D341Med (cell line): ENCODE data around the gene CASQ1.

Experiments used
- DNase-seq: peaks from one replicate; pipeline ENCODE4 v3.0.0; 2012; ENCODE audit warnings: low spot score

The CASQ1 gene

DNA sequence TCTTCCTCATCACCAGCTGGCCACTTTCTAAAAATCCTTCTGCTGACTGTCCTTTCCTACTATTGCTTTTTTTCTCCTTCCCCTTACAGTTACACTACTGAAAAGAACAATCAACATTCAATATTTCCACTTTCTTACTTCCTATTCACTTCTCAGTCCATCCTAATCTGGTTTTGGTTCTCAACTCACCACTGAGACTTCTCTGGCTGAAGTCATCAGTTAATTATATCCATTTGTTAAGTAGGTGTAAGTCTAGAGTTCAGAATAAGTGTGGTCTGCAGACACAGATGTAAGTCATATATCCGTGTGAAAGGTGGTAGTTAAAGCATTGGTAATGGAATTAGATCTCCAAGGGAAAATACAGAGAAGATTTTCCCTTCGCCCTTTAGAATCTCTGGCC, 36.2 kb downstream of the CASQ1 start:
- DNase-seq, result no peak

DNA sequence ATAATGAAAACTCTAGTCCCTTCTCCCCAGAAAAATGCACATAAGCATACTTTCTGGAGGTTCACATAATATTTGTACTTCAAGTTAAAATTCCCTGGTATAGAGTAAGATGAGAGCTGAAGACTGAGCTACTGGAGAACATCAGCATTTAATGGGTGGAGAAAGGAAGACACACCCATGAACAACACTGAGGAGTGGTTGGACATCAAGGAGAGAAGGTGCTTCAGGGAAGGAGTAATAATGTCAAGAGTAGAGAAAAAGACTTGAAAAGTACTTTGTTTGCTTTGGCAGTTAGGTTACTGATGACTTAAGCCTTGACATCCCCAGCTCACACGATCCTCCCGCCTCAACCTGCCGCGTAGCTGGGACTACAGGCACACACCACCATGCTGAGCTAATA, 36.7 kb downstream of the CASQ1 start:
- no peak for DNase-seq

DNA sequence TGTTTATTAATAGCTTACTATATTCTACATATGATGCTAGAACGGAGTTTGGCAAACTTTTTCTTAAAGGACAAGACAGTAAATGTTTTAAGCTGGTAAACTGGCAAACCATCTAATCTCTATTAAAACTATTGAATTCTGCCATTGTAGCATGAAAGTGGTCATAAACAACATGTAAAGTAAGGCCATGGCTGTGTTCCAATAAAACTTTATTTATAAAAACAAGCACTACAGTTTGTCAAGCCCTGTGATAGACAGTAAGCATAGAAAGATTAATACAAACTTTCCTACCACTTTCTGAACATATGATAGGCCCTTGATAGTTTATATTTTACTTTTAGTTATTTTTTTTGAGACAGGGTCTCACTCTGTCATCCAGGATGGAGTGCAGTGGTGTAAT, 37.2 kb downstream of the CASQ1 start:
- DNase-seq, result no peak

DNA sequence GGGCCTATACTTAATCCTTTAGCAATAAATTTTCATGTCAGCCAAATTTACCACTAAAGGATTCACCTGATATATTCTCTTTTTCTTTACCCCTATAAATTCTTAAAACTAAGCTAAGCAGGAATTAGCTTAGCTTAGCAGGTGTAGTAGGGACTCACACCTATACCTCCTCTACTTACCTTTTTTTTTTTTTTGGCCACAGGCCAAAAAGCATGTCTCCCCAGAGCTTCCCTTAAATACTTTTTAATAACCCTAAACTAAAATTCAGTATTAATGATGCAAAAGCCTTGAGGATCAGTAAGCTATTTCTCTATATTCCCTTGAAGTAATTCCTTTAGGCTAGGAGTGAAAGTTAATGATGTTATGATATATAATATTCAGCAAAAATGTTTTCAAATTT, 38.1 kb downstream of the CASQ1 start:
- DNase-seq, result no peak

DNA sequence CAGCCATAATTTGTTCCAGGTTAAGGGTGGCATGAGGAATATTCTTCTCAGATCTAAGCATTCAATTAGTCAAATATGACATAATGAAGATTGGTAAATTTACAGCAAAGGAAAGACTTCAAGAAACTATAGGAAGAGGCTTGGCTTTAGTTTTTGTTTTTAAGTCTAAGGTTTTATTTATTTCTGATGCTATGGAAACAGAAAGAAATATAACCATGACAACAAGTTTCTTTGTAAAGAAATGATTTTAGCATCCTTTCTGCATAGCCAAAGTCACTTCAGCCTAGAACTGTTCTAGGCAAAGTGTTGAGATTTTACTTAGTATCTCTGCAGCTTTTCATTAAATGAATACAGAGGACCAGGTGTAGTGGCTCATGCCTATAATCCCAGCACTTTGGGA, 42.5 kb downstream of the CASQ1 start:
- DNase-seq, result no peak

DNA sequence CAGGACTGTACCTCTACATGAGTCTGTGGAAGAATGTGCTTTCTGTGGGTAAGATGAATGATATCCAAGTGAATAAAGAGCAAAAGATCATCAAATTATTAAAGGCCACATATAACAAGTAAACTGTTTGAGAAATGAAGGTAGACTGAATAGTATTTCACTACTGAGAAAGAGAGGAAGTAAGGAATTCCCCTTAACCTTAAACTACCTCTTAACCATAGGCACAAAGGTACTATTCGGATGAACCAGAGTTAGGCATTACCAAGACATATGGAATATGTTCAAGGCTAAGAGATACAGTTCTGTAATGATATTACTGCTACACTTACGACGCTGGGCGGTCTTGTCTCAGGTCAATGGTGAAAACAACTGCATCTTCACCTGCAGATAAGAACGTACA, 46.4 kb downstream of the CASQ1 start:
- DNase-seq, result no peak

DNA sequence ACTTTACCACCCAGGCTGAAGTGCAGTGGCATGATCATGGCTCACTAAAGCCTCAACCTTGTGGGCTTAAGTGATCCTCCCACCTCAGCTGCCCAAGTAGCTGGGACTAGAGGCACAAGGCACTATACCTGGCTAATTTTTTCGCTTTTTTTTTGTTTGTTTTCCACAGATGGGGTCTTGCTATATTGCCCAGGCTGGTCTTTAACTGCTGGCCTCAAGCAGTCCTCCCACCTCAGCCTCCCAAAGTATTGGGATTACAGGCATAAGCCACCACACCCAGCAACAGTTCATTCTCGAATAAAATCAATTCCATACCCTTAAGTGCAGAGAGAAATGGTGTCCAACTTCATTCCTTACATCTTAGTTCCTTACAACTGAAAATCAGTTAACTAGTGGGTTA, 47.2 kb downstream of the CASQ1 start:
- no peak for DNase-seq

DNA sequence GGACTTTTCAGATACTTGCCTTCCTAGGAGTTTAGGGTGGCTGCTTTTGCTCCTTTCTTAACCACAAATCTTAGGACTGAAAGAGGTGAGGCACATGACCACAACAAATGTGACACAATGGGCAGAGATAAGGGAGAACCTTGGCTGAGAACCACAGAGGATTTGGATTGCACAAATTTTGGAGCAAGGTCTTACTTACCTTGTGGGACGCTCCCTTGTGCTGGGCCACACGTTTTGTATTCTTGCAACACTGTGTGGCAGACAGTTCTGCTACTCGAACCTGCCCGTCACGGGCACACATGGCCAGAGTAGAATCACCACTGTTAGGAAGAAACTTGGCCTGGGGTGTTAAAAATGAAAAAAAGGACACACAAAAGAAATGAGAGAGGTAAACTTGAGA, 48.0 kb downstream of the CASQ1 start:
- no peak for DNase-seq

DNA sequence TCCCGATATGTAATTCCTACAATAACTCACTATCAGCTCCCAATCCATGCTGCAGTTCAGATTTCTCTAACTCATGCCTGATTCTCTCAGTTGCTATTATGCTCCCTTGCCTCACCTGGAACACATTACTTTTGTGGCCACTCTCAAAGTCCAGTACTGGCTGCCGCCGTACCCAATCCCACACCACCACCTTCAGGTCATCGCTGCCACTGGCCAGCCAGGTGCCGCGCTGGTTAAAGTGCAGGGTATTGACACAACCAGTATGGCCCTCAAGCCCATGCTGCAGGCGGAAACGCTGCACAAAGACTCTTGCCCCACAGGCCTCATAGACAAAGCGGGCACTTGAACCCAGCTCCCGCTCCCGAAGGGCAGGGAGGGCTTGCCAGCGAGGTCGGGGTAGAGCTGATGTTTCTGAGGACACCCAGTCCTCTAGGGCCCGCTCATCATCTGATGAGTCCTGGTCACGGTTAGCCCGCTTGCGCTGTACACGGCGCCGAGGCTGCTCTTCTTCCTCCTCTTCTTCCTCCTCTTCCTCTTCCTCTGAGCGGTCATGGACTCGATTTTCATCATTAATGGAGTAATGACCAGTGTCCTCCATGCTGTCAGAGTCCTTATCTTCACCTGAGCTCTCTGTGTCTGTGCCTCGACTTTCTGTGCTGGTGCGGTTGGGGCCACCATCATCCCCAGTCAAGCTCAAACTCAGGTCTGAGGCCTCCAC, 49.4 kb downstream of the CASQ1 start:
- DNase-seq, result no peak

DNA sequence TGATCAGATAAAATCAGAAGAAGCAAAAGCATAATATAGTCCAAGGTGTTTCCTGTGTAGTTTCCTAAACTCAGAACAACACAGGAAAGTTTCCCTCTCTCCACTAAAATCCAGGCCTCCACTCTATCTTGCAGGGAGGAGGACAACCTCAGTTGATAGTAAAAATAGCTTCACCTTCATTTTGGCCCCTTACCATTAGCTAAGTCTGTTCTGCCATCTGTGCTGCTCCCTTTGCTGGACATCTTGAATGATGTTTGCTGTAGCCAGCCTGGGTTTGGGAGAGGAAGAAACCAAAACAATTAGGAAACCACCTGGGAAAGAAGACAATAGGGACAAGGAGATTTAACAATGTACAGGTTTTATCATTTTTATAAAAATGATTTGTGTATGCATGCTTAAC, 53.4 kb downstream of the CASQ1 start:
- no peak for DNase-seq

DNA sequence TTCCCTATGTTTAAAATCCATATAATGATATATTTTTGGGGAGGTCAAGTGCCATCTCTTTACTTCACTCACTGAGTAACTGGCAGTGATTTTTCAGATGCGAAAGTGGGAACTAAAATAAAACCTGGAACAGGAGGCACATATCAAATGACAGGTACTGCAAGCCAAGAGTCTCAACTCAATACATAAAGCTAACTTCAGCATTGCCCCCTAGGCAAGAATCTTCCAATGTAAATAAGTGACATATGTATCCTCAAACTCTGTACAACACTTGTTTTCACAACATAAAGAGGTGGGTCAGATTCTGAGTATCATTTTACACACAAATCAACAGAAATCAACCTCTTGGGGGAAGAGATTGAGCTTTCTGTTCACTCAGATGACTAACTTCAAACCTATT, 53.8 kb downstream of the CASQ1 start:
- DNase-seq, result no peak

DNA sequence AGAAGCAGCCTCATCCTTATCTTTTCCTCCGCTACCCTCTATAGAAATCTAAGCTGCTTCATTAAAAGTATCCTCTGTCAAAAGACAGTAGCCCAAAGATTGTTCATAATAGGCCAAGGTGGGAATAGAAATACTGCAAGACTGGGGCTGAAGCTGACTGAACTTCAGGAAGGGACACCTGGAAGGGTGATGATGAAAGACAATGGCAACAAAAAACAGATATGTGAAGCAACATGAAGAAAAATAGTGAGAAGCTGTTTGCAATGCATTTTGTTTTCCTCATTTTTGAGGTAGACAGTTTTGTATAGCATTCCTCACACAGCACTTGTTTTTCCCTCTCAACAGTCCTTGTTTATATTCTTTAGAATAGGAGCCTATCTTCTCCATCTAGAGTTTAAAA, 55.1 kb downstream of the CASQ1 start:
- no peak for DNase-seq

DNA sequence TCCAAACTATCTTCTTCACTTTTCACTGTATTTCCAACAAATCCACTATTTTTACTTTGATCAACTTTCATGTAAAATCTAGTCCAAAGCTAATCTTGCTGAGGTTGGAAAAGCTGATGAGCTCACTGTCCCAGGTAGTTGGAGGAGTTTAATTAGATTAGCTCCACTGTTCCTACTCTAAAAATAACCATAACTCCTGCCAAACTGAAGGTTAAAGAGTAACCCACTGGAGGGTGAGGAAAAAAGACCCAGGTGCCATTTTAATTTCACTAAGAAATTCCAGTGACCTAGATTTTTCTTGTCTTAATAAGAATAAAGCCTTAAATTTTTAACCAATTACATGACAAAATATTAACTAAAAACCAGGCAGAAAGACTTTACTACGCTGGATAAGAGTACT, 56.7 kb downstream of the CASQ1 start:
- DNase-seq, result no peak

DNA sequence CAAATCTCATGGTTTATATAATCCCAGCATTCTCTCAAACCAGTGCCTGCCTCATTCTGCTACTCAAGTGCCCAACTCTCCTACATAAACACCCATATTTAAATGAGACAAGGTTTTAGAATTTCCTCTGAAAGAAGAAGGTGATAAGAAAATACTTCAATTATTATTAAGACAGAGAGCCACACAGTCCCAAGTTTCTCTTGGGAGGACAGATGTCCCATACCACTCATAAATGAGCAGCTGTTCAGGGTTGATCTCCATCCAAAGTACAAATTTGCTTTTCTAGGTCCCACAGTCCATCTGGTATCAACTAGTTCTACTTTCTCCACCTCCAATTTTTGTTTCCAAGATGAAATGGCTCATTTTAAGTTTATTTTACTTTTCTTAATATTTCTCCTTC, 60.6 kb downstream of the CASQ1 start:
- DNase-seq, result no peak
